ENCODE data around the gene DGCR2.
"Not testable (repeated sequence)": the region's sequence is repeated elsewhere in the genome, so short reads cannot be mapped to it uniquely, and the experiment has no call there.

Gene DGCR2

GRCh38 chr22:19057999-19058491, 64.2 kb downstream of the DGCR2 start:
- DNase-seq = no peak

GRCh38 chr22:19057539-19057938, 64.7 kb downstream of the DGCR2 start:
- no peak for DNase-seq

- no peak for DNase-seq
These were observed 65.2 kb downstream of the DGCR2 start for GRCh38 chr22:19056951-19057401.

GRCh38 chr22:19055801-19056200, 66.4 kb downstream of the DGCR2 start:
- DNase-seq = no peak

GRCh38 chr22:19052941-19053541, 69.2 kb downstream of the DGCR2 start:
- DNase-seq = no peak

- DNase-seq = no peak
These were observed 70.7 kb downstream of the DGCR2 start for GRCh38 chr22:19051381-19052072.

GRCh38 chr22:19050847-19051246, 71.4 kb downstream of the DGCR2 start:
- not testable (repeated sequence) for DNase-seq

- no peak for DNase-seq
These were observed 72.1 kb downstream of the DGCR2 start for GRCh38 chr22:19050117-19050516.

- DNase-seq = no peak
These were observed 73.7 kb downstream of the DGCR2 start for GRCh38 chr22:19048531-19048930.

GRCh38 chr22:19047993-19048392, 74.2 kb downstream of the DGCR2 start:
- DNase-seq = no peak

- DNase-seq = no peak
These were observed 75.2 kb downstream of the DGCR2 start for GRCh38 chr22:19046719-19047609.

- DNase-seq = no peak
These were observed 75.9 kb downstream of the DGCR2 start for GRCh38 chr22:19046287-19046686.

- DNase-seq = no peak
These were observed 77.1 kb downstream of the DGCR2 start for GRCh38 chr22:19045094-19045493.

GRCh38 chr22:19044381-19044780, 77.8 kb downstream of the DGCR2 start:
- DNase-seq = no peak

- no peak for DNase-seq
These were observed 78.8 kb downstream of the DGCR2 start for GRCh38 chr22:19043121-19044085.

GRCh38 chr22:19042285-19043120, 79.7 kb downstream of the DGCR2 start:
- no peak for DNase-seq

GRCh38 chr22:19041704-19042074, 80.5 kb downstream of the DGCR2 start:
- DNase-seq = no peak

GRCh38 chr22:19040888-19041703, 81.1 kb downstream of the DGCR2 start:
- no peak for DNase-seq

- no peak for DNase-seq
These were observed 81.8 kb downstream of the DGCR2 start for GRCh38 chr22:19040391-19040861.

GRCh38 chr22:19039796-19040280, 82.4 kb downstream of the DGCR2 start:
- DNase-seq = no peak
